CD4-positive, alpha-beta T cell treated with Interleukin-2 at 100 ng/mL for 4 hours (primary cell): ENCODE data around the gene TRANK1.

Source experiments
- DNase-seq: peaks from one replicate; pipeline ENCODE4 v3.0.0-alpha.2; 2020; ENCODE audit warnings: low spot score

The TRANK1 gene

DNA sequence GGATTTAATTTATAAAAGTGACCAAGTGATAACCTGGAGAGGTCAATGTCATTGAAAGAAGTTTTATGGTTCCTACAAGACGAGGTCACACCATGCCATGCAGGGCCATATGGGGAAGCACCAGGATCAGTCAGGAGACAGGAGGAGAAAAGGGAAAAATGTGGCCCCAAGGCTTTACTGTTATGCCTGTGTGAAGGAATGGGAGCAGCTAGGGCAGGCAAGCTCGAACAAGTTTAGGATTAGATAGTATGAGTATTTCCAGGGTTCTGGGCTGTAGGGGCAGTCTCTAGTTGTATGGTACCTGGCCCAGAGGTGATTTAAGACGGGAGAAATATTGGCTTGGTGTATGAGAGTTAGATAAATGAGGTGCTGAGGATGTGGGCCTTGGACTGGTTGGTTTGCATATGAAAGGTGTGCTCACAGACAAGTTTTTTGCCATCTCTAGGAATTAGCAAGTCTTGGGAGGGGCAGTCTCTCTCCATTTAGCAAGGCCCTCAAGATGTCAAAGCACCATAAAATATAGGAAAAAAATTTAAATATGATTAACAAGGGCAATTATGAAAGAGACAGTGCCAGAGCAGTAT lies 144.2 kb downstream of the TRANK1 start:
- no peak for DNase-seq

GRCh38 chr3:36796881-36797280 lies 148.0 kb downstream of the TRANK1 start:
- DNase-seq: no peak

DNA sequence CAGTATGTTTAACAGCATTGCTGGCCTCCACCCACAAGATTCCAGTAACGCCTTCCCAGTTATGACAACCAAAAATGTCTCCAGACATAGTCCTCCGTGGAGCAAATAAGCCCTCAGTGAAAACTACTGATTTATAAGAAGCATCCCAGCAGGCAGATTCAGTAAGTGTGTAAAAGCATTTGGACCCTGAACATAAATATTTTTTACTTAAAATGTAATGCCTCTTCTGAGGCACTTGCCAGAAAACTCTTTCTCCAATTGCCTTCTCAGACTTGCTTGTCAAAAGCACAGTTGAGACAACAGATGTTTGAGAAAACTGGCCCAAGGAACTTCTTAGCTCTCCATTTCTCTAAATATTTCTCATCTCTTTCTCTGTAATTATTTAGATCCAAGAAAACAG lies 148.7 kb downstream of the TRANK1 start:
- no peak for DNase-seq

DNA sequence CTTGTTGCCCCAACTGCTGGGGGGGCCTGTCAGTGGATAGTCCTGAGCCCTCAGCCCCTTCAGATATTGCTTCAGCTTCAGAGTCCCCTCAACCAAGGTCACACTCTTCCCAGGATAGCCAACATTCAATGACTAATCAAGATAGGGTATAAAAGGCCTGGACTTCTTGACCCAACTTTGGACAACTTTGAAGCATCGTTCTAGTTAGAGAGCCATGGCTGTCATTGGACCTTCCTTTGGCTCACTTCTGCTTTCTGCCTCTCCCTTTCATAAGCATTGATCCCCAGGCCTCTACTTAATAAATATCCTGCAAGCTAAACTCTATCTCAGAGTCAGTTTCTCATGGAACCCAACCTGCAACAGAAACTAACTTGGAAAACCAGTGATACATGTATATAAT lies 149.2 kb downstream of the TRANK1 start:
- DNase-seq: no peak

DNA sequence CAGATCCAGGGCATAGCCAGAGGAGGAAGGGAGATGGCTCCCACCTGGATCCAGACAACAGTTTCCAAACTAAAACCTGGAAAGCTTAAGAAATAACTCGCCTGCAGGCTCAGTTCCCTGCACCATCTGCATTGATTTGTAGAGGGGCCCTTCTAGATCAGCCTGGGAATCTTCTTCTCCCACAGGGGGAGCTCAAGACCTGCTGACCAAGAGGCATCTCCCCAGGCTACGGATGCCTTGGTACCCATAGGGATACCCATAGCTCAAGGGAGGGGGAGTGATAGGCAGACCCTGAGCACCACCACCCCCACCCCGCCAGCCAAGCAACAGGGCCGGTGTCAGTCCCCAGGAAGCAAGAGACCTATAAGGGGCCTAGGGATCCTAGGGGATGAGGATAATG lies 152.5 kb downstream of the TRANK1 start:
- DNase-seq: peak; percentile 4

DNA sequence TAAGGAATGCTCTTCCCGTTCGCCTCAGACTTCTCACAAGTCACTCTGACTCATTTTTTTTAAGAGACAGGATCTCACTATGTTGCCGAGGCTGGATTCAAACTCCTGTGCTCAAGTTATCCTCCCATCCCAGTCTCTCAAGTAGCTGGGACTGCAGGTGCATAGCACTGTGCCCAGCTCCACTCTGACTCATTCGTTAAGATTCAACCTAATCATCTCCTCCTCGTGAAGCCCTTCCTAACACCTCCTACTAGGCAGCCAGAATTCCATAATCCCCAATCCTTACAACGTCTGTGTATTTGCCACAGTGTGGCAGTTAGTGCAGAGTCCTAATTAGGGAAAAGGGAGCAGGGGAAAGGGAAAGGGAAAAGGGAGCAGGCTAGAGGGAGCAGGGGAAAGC lies 154.1 kb downstream of the TRANK1 start:
- no peak for DNase-seq

GRCh38 chr3:36786921-36787890 lies 157.6 kb downstream of the TRANK1 start:
- DNase-seq: peak; percentile 1

GRCh38 chr3:36784138-36784635 lies 160.7 kb downstream of the TRANK1 start:
- DNase-seq: no peak

GRCh38 chr3:36777424-36778218 lies 167.2 kb downstream of the TRANK1 start:
- no peak for DNase-seq
